Mammary epithelial cell (primary cell): ENCODE data around the gene SLC9C1.

Experiments used
- EZH2 ChIP-seq: IDR thresholded peaks from 2 replicates; pipeline ENCODE4 v1.6.1; 2012; ENCODE audit warnings: low read length, inconsistent platforms, borderline replicate concordance
- TF ChIP-seq, protein P1 (sequence below), 2 donors: IDR thresholded peaks in 1 of 2; conservative IDR thresholded peaks in 1 of 2; 2 replicates each; pipeline ENCODE4 v1.5.1; 2011 to 2012; ENCODE audit warnings: inconsistent platforms in 2 of 2, low read length in 2 of 2, mild to moderate bottlenecking in 2 of 2, control low read depth in 1 of 2, low read depth in 1 of 2; ENCODE audit not compliant: insufficient read depth in 1 of 2; ENCODE audit errors: extremely low read depth in 1 of 2

DNA sequence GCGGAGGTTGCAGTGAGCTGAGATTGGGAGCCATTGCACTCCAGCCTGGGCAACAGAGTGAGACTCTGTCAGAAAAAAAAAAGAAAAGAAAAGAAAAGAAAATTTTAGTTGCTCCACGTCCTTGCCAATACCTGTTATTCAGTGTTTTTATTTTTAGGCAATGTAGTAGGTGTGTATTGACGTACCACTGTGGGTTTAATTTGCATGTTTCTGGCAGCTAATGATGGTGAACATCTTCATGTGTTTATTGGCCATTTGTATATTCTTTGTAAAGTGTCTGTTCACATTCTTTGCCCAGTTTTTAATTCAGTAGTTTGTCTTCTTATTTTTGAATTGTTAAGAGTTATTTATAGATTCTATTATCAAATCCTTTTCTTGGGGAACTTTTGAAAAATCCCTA lies 122.9 kb downstream of the SLC9C1 start:
- TF ChIP-seq, protein P1, sequence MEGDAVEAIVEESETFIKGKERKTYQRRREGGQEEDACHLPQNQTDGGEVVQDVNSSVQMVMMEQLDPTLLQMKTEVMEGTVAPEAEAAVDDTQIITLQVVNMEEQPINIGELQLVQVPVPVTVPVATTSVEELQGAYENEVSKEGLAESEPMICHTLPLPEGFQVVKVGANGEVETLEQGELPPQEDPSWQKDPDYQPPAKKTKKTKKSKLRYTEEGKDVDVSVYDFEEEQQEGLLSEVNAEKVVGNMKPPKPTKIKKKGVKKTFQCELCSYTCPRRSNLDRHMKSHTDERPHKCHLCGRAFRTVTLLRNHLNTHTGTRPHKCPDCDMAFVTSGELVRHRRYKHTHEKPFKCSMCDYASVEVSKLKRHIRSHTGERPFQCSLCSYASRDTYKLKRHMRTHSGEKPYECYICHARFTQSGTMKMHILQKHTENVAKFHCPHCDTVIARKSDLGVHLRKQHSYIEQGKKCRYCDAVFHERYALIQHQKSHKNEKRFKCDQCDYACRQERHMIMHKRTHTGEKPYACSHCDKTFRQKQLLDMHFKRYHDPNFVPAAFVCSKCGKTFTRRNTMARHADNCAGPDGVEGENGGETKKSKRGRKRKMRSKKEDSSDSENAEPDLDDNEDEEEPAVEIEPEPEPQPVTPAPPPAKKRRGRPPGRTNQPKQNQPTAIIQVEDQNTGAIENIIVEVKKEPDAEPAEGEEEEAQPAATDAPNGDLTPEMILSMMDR (conservative IDR thresholded peaks at IDR 0.05 in 1 of 2, IDR thresholded peaks at IDR 0.05 in 1 of 2; ENCODE audit: extremely low read depth in 1 of 2, insufficient read depth in 1 of 2, low read depth in 1 of 2, low read length in 2 of 2), result no peak
- TF ChIP-seq EZH2, result no peak
